ENCODE data around the gene MRPS6.

Gene MRPS6

DNA sequence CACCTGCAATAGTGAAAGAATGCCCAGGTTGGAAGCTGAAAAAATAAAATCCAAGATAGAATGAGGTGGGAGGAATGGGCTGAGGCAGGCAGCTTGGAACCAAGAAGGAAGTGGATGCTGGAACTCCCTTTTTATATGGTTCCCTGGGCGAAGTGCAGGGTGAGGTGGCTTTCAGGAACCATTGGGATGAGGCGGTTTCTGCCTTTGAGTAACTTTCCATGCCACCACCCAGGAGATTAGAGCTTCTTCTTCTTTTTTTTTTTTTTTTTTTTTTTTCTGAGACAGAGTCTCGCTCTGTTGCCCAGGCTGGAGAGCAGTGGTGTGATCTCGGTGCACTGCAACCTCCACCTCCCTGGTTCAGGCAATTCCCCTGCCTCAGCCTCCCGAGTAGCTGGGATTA is 17.8 kb upstream of the MRPS6 start:
- Histone ChIP-seq H3K36me3 (ENCODE audit: insufficient read depth) (no peaks in the 10 kb centered on the region), H3K4me2 (no peak overlapping the region), H3K4me3 (IDR thresholded peaks at IDR 0.05; ENCODE audit: insufficient read depth, low read depth, low read length) (no peak overlapping the region), H3K79me2 (ENCODE audit: insufficient read depth, low read depth) (no peaks in the 10 kb centered on the region), H3K27me3 (ENCODE audit: insufficient read depth, low read depth) (no peaks in the 10 kb centered on the region), H2AFZ (ENCODE audit: low read depth) (no peak overlapping the region), H4K20me1 (ENCODE audit: insufficient read depth) (no peaks in the 10 kb centered on the region), H3K9ac (no peak overlapping the region), H3K27ac (no peak overlapping the region), H3K4me1 (ENCODE audit: low read depth, poor library complexity, severe bottlenecking) (no peaks in the 10 kb centered on the region)
- TF ChIP-seq, protein P1, sequence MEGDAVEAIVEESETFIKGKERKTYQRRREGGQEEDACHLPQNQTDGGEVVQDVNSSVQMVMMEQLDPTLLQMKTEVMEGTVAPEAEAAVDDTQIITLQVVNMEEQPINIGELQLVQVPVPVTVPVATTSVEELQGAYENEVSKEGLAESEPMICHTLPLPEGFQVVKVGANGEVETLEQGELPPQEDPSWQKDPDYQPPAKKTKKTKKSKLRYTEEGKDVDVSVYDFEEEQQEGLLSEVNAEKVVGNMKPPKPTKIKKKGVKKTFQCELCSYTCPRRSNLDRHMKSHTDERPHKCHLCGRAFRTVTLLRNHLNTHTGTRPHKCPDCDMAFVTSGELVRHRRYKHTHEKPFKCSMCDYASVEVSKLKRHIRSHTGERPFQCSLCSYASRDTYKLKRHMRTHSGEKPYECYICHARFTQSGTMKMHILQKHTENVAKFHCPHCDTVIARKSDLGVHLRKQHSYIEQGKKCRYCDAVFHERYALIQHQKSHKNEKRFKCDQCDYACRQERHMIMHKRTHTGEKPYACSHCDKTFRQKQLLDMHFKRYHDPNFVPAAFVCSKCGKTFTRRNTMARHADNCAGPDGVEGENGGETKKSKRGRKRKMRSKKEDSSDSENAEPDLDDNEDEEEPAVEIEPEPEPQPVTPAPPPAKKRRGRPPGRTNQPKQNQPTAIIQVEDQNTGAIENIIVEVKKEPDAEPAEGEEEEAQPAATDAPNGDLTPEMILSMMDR (conservative IDR thresholded peaks at IDR 0.05; ENCODE audit: low read depth, low read length): no peak

DNA sequence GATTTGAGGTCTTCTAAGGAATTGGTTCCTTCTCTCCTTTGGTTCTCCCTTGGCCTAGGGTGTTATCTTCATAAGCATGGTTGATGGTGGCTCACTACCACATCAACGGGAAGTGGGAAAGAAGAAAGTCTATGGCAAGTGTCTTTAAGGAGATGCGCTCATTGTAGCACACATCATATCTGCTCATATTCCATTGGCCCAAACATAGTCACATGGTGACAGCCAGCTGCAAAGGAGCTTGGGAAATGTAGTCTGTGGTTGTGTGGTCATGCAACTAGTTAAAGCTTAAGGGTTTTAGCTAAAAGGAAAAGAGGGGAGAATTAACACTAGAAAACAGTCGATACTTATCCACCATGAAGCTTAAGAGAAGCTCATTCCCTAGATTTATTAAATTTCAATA is 11.4 kb upstream of the MRPS6 start:
- Histone ChIP-seq H3K79me2 (ENCODE audit: insufficient read depth, low read depth) (no peaks in the 10 kb centered on the region), H3K27ac (no peak overlapping the region), H3K27me3 (ENCODE audit: insufficient read depth, low read depth) (no peaks in the 10 kb centered on the region), H3K4me1 (ENCODE audit: low read depth, poor library complexity, severe bottlenecking) (no peaks in the 10 kb centered on the region), H3K36me3 (ENCODE audit: insufficient read depth) (no peaks in the 10 kb centered on the region), H4K20me1 (ENCODE audit: insufficient read depth) (no peaks in the 10 kb centered on the region), H3K4me2 (no peak overlapping the region), H3K9ac (no peak overlapping the region), H3K4me3 (IDR thresholded peaks at IDR 0.05; ENCODE audit: insufficient read depth, low read depth, low read length) (no peak overlapping the region), H2AFZ (ENCODE audit: low read depth) (no peak overlapping the region)
- TF ChIP-seq, protein P1 (conservative IDR thresholded peaks at IDR 0.05; ENCODE audit: low read depth, low read length): no peak

DNA sequence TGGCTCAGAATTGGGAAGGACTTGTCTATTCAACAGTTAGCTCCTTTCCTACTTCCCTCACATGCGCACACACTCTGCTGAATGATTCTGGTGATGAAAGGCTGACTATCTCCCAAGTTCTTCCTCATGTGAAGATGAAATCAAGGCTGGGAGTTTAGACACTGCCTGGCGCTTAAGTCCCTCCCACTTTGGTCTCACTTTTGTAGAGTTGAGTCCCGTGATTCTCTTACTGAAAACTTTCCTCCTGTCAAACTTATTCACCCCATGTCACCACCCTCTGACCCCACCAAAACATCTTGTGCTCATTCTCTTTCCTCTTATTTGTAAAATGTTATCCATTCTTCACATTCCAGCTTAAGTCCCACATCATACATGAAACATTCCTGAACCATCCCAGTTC is 8.4 kb upstream of the MRPS6 start:
- Histone ChIP-seq H3K36me3 (ENCODE audit: insufficient read depth) (no peaks in the 10 kb centered on the region), H3K27ac (no peak overlapping the region), H4K20me1 (ENCODE audit: insufficient read depth) (no peaks in the 10 kb centered on the region), H3K4me2 (no peak overlapping the region), H3K27me3 (ENCODE audit: insufficient read depth, low read depth) (no peaks in the 10 kb centered on the region), H3K9ac (no peak overlapping the region), H3K4me3 (IDR thresholded peaks at IDR 0.05; ENCODE audit: insufficient read depth, low read depth, low read length) (no peak overlapping the region), H2AFZ (ENCODE audit: low read depth) (no peak overlapping the region), H3K4me1 (ENCODE audit: low read depth, poor library complexity, severe bottlenecking) (no peaks in the 10 kb centered on the region), H3K79me2 (ENCODE audit: insufficient read depth, low read depth) (no peaks in the 10 kb centered on the region)
- TF ChIP-seq, protein P1 (conservative IDR thresholded peaks at IDR 0.05; ENCODE audit: low read depth, low read length): no peak

DNA sequence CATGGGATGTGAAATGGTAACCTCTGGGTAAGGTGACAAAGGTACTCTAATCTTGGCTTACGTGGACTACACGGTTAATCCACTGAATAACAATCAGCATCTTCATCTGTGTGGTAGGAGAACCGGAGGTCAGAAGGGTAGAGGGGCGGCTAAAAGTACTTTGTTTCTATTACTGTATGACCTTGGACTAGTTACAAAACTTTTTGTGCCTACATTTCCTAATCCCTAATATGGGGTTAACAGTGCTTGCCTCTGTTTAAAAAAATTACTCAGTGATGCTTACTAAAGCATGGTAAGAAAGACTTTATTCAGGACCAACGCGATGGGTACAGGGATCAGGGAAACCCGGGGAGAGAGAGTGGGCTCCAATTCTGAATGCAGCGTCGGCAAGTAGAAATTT is 1.7 kb upstream of the MRPS6 start:
- no peak overlapping the region for H3K9ac ChIP-seq
- no peak overlapping the region for H3K27ac ChIP-seq
- no peak overlapping the region for H2AFZ ChIP-seq (ENCODE audit: low read depth)
- no peak overlapping the region for H3K4me2 ChIP-seq
- H3K27me3 ChIP-seq (ENCODE audit: insufficient read depth, low read depth): no peaks in the 10 kb centered on the region
- no peak overlapping the region for H3K4me3 ChIP-seq (IDR thresholded peaks at IDR 0.05; ENCODE audit: insufficient read depth, low read depth, low read length)
- H3K79me2 ChIP-seq (ENCODE audit: insufficient read depth, low read depth): peaks cover 11% of the 10 kb centered on the region
- no peaks in the 10 kb centered on the region for H4K20me1 ChIP-seq (ENCODE audit: insufficient read depth)
- peaks cover 9% of the 10 kb centered on the region for H3K4me1 ChIP-seq (ENCODE audit: low read depth, poor library complexity, severe bottlenecking)
- TF ChIP-seq, protein P1 (conservative IDR thresholded peaks at IDR 0.05; ENCODE audit: low read depth, low read length): no peak
- no peaks in the 10 kb centered on the region for H3K36me3 ChIP-seq (ENCODE audit: insufficient read depth)

Data from KMS-11 (cell line).